Endodermal cell (in vitro differentiated cells): ENCODE measurements around the gene JUP. TPM values are rescaled to one million over a fixed set of nuclear protein-coding genes. Genes with fewer than 3 reads are reported as not detected.

Experiments
- DNase-seq: peaks from one replicate; pipeline ENCODE4 v3.0.0-alpha.2; 2017
- H3K27ac ChIP-seq: 2 replicates; pipeline ENCODE4 v1.5.1; 2013; ENCODE audit warnings: mild to moderate bottlenecking, low read depth, low read length, moderate library complexity
- H3K27me3 ChIP-seq: 2 replicates; pipeline ENCODE4 v1.6.1; 2013; ENCODE audit warnings: mild to moderate bottlenecking, low read length, moderate library complexity; ENCODE audit not compliant: insufficient read depth, control insufficient read depth, poor library complexity, severe bottlenecking
- H3K36me3 ChIP-seq: 2 replicates; pipeline ENCODE4 v1.7.0; 2013; ENCODE audit warnings: mild to moderate bottlenecking, low read length, moderate library complexity; ENCODE audit not compliant: control insufficient read depth, insufficient read depth
- H3K4me1 ChIP-seq: one replicate; pipeline ENCODE4 v1.7.0; 2013; ENCODE audit warnings: low read length; ENCODE audit not compliant: control insufficient read depth, insufficient read depth
- H3K4me3 ChIP-seq: 2 replicates; pipeline ENCODE4 v1.5.1; 2013; ENCODE audit warnings: mild to moderate bottlenecking, low read length, moderate library complexity
- H3K9ac ChIP-seq: 2 replicates; pipeline ENCODE4 v1.6.1; 2013; ENCODE audit warnings: mild to moderate bottlenecking, low read length, moderate library complexity; ENCODE audit not compliant: poor library complexity, severe bottlenecking; ENCODE audit errors: extremely low read depth
- H3K9me3 ChIP-seq: 2 replicates; pipeline ENCODE4 v1.6.1; 2013; ENCODE audit warnings: mild to moderate bottlenecking, low read length, moderate library complexity; ENCODE audit not compliant: control insufficient read depth
- H3K27ac Mint-ChIP-seq: 2 replicates; pipeline ENCODE4 v1.8.0; 2020; ENCODE audit warnings: mixed read lengths
- H3K27me3 Mint-ChIP-seq: 2 replicates; pipeline ENCODE4 v1.8.0; 2021; ENCODE audit warnings: mild to moderate bottlenecking, mixed read lengths; ENCODE audit not compliant: insufficient read depth
- H3K36me3 Mint-ChIP-seq: 2 replicates; pipeline ENCODE4 v1.8.0; 2020; ENCODE audit warnings: low read depth, mixed read lengths
- H3K4me1 Mint-ChIP-seq: 2 replicates; pipeline ENCODE4 v1.8.0; 2020; ENCODE audit warnings: mixed read lengths
- H3K4me3 Mint-ChIP-seq: 2 replicates; pipeline ENCODE4 v1.8.0; 2020; ENCODE audit warnings: mild to moderate bottlenecking, moderate library complexity, mixed read lengths
- H3K9me3 Mint-ChIP-seq: 2 replicates; pipeline ENCODE4 v1.8.0; 2020; ENCODE audit warnings: mild to moderate bottlenecking, mixed read lengths
- CTCF ChIP-seq: fragments of 200-600 bp; sonication (generic); conservative IDR thresholded peaks from 2 replicates; pipeline ENCODE4 v1.5.0; 2021; ENCODE audit warnings: antibody characterized with exemption, mild to moderate bottlenecking
- WGBS, 2 experiments: methylation state at CpG; one replicate each; pipeline versions ENCODE4 v1.1.5 to v1.1.7; 2013; ENCODE audit warnings: missing lambda C conversion rate in 2 of 2, mixed read lengths in 1 of 2; ENCODE audit not compliant: insufficient coverage in 1 of 2, insufficient read length in 1 of 2; 5-methylcytosine and 5-hydroxymethylcytosine counted together
- total RNA-seq, 2 donors: library from RNA; stranded (reverse); fragmentation: NEBNext Ultra II Directional in 1 of 2; extraction: Animal tissue kit (Norgen Biotek cat#: 25700) in 1 of 2; gene quantifications; 2 replicates in 1 of 2; 3 replicates in 1 of 2; pipeline ENCODE4 v1.2.1, GENCODE V29; 2021

Gene JUP
- total RNA-seq, 2 donors from 2014 or later, result 112 to 167 TPM

GRCh38 chr17:41717408-41718286 lies 68.9 kb downstream of the JUP start:
- Mint-ChIP-seq H3K36me3 (no peaks in the 10 kb centered on the region), H3K27ac (no peak overlapping the region), H3K4me3 (no peak overlapping the region), H3K4me1 (no peaks in the 10 kb centered on the region), H3K27me3 (peaks cover 33% of the 10 kb centered on the region), H3K9me3 (no peaks in the 10 kb centered on the region)
- Histone ChIP-seq H3K27ac (no peak overlapping the region), H3K9me3 (no peaks in the 10 kb centered on the region), H3K27me3 (no peaks in the 10 kb centered on the region), H3K9ac (no peak overlapping the region), H3K4me3 (no peak overlapping the region), H3K36me3 (no peaks in the 10 kb centered on the region), H3K4me1 (no peaks in the 10 kb centered on the region)
- no peak for DNase-seq
- no peak for TF ChIP-seq CTCF
- WGBS, 2 experiments, result 58 to 90% methylated on average over 6 to 15 of the region's 15 CpGs

GRCh38 chr17:41711669-41712400 lies 74.7 kb downstream of the JUP start, which contains the start of gene GAST:
Gene GAST, plus strand, starts transcription at chr17:41712331. Its CDS starts 3,106 bp downstream, at chr17:41715437.
- H3K27ac ChIP-seq, result no peak within 1 kb of the TSS
- Mint-ChIP-seq H3K4me3 (no peak within 1 kb of the TSS), H3K36me3 (no peaks in the 10 kb centered on the region), H3K4me1 (no peaks in the 10 kb centered on the region), H3K9me3 (peaks cover 8% of the 10 kb centered on the region), H3K27me3 (peaks cover 83% of the 10 kb centered on the region), H3K27ac (no peak within 1 kb of the TSS)
- H3K4me1 ChIP-seq, result no peaks in the 10 kb centered on the region
- 83 to 94% methylated on average over 4 to 12 of the region's 12 CpGs for WGBS, 2 experiments
- no peak within 1 kb of the TSS for H3K9ac ChIP-seq
- no peak for TF ChIP-seq CTCF
- no peak within 1 kb of the TSS for H3K4me3 ChIP-seq
- no peaks in the 10 kb centered on the region for H3K9me3 ChIP-seq
- no peaks in the 10 kb centered on the region for H3K36me3 ChIP-seq
- DNase-seq, result no peak
- H3K27me3 ChIP-seq, result peaks cover 16% of the 10 kb centered on the region

- Histone ChIP-seq H3K36me3 (no peaks in the 10 kb centered on the region), H3K4me1 (no peaks in the 10 kb centered on the region), H3K27ac (no peak overlapping the region), H3K27me3 (peaks cover 16% of the 10 kb centered on the region), H3K9me3 (no peaks in the 10 kb centered on the region), H3K4me3 (no peak overlapping the region), H3K9ac (no peak overlapping the region)
- 72 to 80% methylated on average over 7 to 8 of the region's 8 CpGs for WGBS, 2 experiments
- Mint-ChIP-seq H3K9me3 (peaks cover 8% of the 10 kb centered on the region), H3K36me3 (no peaks in the 10 kb centered on the region), H3K27ac (no peak overlapping the region), H3K4me1 (peaks cover 1% of the 10 kb centered on the region), H3K4me3 (no peak overlapping the region), H3K27me3 (peaks cover 93% of the 10 kb centered on the region)
- TF ChIP-seq CTCF, result no peak
- no peak for DNase-seq
Measured at GRCh38 chr17:41710472-41711090, 75.9 kb downstream of the JUP start.
